ENCODE data around the gene POLDIP3.

The POLDIP3 gene, protein sequence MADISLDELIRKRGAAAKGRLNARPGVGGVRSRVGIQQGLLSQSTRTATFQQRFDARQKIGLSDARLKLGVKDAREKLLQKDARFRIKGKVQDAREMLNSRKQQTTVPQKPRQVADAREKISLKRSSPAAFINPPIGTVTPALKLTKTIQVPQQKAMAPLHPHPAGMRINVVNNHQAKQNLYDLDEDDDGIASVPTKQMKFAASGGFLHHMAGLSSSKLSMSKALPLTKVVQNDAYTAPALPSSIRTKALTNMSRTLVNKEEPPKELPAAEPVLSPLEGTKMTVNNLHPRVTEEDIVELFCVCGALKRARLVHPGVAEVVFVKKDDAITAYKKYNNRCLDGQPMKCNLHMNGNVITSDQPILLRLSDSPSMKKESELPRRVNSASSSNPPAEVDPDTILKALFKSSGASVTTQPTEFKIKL

DNA sequence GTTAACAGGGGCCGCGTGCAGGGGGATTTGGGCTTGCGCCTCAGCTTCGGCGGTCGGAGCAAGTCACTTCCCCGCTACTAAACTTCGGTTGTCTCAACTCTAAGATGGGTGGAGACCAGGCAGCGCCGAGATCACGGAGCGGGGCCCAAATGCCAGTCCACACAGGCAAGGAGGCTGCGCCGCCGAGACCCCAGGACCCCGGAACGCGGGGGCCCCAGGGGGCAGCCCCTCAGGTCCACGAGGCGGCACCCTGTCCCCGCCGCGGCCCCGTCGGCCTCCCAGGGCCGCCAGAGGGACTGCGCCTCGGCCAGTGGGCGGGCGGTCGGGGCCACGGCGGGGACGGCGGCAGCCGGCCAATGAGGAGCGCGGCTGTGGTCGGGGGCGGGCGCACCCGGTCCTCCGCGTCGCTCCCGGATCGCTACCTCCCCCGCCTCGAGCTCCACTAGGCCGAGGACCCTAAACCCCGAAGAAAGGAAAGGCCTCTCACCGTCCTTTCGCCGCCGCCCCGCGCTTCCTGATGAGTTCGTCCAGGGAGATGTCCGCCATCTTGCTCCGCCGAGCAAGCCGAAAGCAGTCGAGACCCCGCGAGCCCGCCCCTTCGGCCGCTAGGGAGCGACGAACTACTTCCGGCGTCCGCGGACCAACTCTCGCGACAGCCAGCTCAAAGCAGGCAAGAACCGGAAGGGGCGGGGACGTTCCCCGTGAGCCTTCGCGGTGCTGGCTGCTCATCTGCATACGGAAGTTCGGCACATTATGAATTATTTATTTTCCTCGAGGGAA is at the start of gene POLDIP3:
Gene POLDIP3 (minus strand): TSS at position 572 of the 780 bp plus-strand sequence. CDS start 26 bp downstream, at position 546.
- peak; percentile 96 for DNase-seq (ENCODE audit: low read depth)

- DNase-seq (ENCODE audit: low read depth) = peak; percentile 28
Observed at GRCh38 chr22:42661985-42662831, 47.5 kb upstream of the POLDIP3 start.

DNA sequence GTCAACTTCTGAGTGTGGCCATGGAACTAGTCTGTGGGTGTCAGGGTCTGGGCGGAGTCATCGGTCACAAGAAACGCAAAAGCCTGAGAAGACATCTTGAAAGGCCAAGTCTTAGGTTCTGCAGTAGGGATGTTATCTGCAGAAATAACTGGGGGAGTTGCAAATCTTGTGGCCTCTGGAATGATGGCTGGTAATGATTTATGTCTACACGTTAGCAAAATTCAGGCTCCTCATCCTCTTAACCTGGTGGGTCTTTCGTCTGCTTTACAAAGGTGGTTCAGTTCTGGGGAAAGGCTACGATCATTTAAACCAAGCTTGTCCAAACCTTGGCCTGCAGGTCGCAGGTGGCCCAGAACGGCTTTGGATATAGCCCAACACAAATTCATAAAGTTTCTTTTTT is 41.9 kb upstream of the POLDIP3 start:
- DNase-seq (ENCODE audit: low read depth) = no peak

DNA sequence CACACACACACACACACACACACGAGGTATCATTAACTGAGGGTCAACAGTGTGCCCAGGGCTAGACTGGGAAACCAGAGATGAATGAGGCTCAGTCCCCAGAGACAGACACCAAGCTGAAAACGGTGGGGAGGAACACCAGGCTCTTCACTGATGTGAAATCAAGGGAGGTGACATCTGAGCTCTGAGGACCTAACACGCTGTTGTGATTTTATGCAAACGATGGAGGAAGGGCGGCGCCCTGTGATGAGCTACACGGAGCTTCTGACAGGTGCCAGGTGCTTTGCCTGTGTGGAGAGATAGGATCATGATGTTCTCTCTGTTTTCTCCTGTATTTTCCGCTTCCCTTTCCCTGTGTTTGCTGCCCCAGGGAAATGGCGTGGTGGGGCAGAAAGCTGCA is 41.0 kb upstream of the POLDIP3 start:
- DNase-seq (ENCODE audit: low read depth) = no peak

DNA sequence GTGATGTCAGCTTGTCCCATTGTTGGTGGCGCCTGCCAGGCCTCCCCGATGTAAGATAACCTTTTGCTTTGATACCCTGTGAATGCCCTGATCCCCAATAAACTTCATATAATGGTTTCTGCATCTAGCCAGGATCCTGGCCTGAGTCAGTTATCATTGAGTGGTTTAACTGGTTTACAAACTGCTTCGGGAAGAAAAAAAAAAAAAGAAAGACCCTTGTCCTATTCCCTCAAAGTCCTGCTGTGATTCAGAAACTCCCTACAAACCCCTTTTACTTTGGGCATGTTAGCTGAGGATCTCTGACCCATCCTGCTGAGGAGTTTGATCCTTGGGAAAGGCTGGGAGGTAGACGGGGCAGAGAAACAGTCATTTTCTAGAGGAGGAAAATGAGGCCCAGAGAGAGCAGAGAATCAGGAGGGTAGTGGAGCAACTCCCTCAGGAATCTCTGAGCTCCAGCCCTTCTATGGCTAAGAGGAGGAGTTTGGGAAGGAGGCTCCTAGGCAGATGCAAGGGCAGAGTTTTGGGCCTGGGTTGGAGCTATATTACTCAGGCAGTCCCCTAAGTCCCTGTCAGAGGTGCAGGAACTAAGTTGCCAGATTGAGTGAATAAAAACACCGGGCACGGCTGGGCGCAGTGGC is 39.9 kb upstream of the POLDIP3 start:
- DNase-seq (ENCODE audit: low read depth) = no peak

DNA sequence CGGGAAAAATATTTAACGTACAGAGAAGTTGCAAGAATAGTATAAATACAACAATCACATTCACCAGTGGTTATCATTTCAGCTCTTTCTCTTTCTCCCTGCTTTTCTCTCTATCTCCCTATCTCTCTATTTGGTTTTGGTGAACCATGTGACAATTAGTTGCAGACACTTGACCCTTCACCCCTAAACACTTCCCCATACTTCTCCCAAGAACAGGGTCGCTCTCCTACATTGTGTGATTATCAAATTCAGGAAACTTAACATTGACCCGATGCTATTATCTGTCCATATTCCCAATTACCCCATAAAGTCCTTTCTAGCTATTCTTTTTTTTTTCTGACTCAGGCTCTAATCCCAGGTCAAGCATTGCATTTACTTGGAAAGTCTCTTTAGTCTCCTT is 39.3 kb upstream of the POLDIP3 start:
- DNase-seq (ENCODE audit: low read depth) = no peak

DNA sequence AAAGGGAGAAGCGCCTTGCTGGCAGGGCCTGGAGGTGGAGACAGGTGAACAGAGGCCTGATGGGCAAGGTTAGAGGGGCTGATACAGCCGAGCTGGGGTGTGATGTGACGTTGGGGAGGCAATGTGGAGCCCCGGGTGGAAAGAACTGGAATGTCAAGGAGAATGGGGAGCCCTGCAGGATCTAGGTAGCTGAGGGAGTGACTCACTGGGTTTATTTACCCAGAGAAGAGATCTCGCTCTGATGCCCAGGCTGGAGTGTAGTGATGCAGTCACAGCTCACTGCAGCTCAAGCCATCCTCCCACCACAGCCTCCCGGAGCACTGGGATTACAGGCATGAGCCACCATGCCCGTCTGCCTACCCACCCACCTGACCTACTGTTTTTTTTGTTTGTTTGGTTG is 36.5 kb upstream of the POLDIP3 start:
- no peak for DNase-seq (ENCODE audit: low read depth)

GRCh38 chr22:42649246-42650099 is 34.8 kb upstream of the POLDIP3 start, which contains the start of gene CYB5R3:
TSS of gene CYB5R3 (minus strand) at chr22:42649392. CDS start at chr22:42649315, 77 bp downstream.
- DNase-seq (ENCODE audit: low read depth) = peak; percentile 73

DNA sequence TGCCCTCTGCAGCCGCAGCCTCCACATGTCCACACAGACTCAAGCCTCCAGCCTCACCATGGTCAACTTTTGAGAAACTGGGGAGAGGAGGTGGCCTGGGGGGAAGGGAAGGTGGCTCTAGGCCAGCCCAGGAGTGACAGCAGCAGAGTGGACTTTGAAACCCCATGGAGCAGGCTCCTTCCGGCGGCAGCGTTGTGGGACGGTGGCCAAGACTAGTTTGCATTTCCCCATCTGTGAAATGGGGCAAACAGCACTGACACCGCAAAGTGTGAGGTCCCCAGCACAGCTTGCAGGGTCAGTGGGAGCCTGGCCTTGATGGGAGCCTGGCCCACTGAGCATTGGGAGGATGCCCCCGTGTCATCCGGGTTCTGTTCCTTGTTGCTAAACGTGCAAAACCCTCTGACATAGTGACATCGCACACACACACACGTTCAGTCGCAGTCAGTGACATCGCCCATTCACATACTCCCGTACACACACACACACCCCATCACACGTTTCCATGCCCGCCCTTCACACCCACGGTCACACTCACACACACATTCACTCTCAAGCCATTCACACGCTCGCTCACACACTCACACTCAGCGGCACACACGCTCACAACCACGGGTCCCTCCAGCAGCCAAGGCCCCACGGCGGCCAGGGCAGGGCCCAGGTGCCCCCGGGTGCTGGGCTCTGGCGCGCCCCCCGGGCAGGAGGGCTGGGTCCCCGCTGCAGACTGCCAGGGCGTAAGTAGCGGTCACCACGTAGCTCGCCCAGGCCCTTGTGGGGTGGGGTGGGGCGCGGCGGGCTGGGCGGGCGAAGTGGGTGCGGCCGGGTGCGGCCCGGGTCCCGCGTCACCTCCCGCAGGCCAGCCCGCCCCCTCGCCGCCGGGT is 33.9 kb upstream of the POLDIP3 start:
- no peak for DNase-seq (ENCODE audit: low read depth)

- no peak for DNase-seq (ENCODE audit: low read depth)
Observed at GRCh38 chr22:42648017-42648367, 33.3 kb upstream of the POLDIP3 start.

DNA sequence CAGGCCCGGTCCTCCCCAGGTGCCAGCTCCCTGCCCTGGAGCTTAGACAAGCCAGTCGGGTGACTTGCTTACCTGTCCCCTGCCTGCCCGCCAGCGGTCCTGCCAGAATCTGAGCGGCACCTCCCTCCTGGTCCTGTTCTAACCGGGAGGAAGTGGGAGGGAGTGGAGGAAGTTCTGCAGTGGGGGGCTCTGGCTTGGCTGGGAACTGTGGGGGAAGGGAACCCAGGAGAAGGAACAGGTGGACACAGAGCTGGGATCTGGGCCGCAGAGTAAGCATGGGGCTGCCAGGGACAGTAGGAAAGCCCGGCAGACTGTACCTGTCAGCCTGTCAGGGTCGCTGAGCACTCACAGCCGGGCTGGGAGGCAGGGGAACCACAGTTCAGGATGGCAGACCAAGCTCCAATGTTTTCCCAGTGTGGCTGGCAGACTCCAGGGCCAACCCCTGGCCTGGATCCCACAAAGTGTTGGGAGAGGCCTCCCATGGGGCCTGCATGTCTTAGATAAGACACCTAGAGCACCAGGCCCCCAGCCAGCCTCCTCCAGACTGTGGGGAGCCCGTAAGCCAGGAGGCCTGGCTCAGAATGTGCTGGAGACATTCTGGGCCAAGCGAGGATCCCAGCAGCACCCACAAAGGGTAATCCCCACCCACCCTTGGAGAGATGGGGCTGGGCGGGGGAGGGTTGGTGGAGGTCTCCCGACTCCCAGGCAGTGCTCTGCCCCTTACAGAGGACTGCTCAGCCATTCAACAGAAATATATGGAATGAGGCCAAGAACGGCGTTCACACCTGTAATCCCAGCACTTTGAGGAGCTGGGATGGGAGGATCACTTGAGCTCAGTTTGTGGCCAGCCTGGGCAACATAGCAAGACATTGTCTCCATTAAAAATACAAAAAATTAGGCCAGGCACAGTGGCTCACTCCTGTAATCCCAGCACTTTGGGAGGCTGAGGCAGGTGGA is 32.2 kb upstream of the POLDIP3 start:
- DNase-seq (ENCODE audit: low read depth) = no peak

GRCh38 chr22:42645938-42646568 is 31.4 kb upstream of the POLDIP3 start:
- no peak for DNase-seq (ENCODE audit: low read depth)

GRCh38 chr22:42645341-42645937 is 30.8 kb upstream of the POLDIP3 start:
- no peak for DNase-seq (ENCODE audit: low read depth)

- DNase-seq (ENCODE audit: low read depth) = no peak
Observed at GRCh38 chr22:42644422-42645340, 30.0 kb upstream of the POLDIP3 start.

GRCh38 chr22:42643634-42644421 is 29.1 kb upstream of the POLDIP3 start:
- no peak for DNase-seq (ENCODE audit: low read depth)
